H9 (cell line): ENCODE data around the gene ANO10. TPM values are rescaled to one million over a fixed set of nuclear protein-coding genes. Genes with fewer than 3 reads are reported as not detected.

Experiments
- DNase-seq: peaks from one replicate; pipeline ENCODE4 v3.0.0-alpha.2; 2017
- H2AFZ ChIP-seq: one replicate; pipeline ENCODE4 v1.6.1; 2013; ENCODE audit warnings: mild to moderate bottlenecking, low read length, control low read depth, moderate library complexity
- H2AK5ac ChIP-seq: 2 replicates; pipeline ENCODE4 v1.6.1; 2013; ENCODE audit warnings: low read length, control low read depth, mixed read lengths; ENCODE audit not compliant: insufficient read length
- H2BK120ac ChIP-seq: one replicate; pipeline ENCODE4 v1.6.1; 2013; ENCODE audit warnings: low read depth, mild to moderate bottlenecking, low read length, control low read depth, inconsistent platforms; ENCODE audit not compliant: poor library complexity, severe bottlenecking
- H2BK12ac ChIP-seq: 2 replicates; pipeline ENCODE4 v1.6.1; 2013; ENCODE audit warnings: low read length, control low read depth, mixed read lengths, low read depth; ENCODE audit not compliant: insufficient read length
- H2BK15ac ChIP-seq: 2 replicates; pipeline ENCODE4 v1.6.1; 2013; ENCODE audit warnings: low read depth, low read length, control low read depth
- H2BK20ac ChIP-seq: one replicate; pipeline ENCODE4 v1.6.1; 2013; ENCODE audit warnings: low read depth, mild to moderate bottlenecking, low read length, control low read depth, inconsistent platforms; ENCODE audit not compliant: poor library complexity, severe bottlenecking
- H2BK5ac ChIP-seq: 2 replicates; pipeline ENCODE4 v1.6.1; 2013; ENCODE audit warnings: low read length, control low read depth, mixed read lengths; ENCODE audit not compliant: insufficient read length
- H3K14ac ChIP-seq: 2 replicates; pipeline ENCODE4 v1.6.1; 2013; ENCODE audit warnings: low read length, control low read depth; ENCODE audit not compliant: insufficient read depth
- H3K18ac ChIP-seq: 2 replicates; pipeline ENCODE4 v1.6.1; 2013; ENCODE audit warnings: low read depth, mild to moderate bottlenecking, mixed read lengths, low read length, control low read depth; ENCODE audit not compliant: insufficient read length
- H3K23ac ChIP-seq: 2 replicates; pipeline ENCODE4 v1.6.1; 2013; ENCODE audit warnings: low read length, control low read depth, mixed read lengths, low read depth; ENCODE audit not compliant: insufficient read length
- H3K23me2 ChIP-seq: 2 replicates; pipeline ENCODE4 v1.6.1; 2013; ENCODE audit warnings: low read depth, mild to moderate bottlenecking, mixed read lengths, low read length, control low read depth; ENCODE audit not compliant: insufficient read length, poor library complexity, severe bottlenecking
- H3K27ac ChIP-seq: 2 replicates; pipeline ENCODE4 v1.5.1; 2013; ENCODE audit warnings: low read length, control low read depth, mixed read lengths, low read depth; ENCODE audit not compliant: insufficient read length
- H3K27me3 ChIP-seq: 2 replicates; pipeline ENCODE4 v1.6.1; 2013; ENCODE audit warnings: low read length, control low read depth, inconsistent platforms; ENCODE audit not compliant: insufficient read depth
- H3K4ac ChIP-seq: 2 replicates; pipeline ENCODE4 v1.6.1; 2013; ENCODE audit warnings: low read depth, mild to moderate bottlenecking, control low read depth, inconsistent platforms, low read length, moderate library complexity
- H3K4me1 ChIP-seq: 2 replicates; pipeline ENCODE4 v1.6.1; 2013; ENCODE audit warnings: low read length, control low read depth, inconsistent platforms; ENCODE audit not compliant: insufficient read depth
- H3K4me2 ChIP-seq: 2 replicates; pipeline ENCODE4 v1.6.1; 2013; ENCODE audit warnings: low read length, control low read depth, mixed read lengths; ENCODE audit not compliant: insufficient read length, insufficient read depth
- H3K56ac ChIP-seq: 2 replicates; pipeline ENCODE4 v1.6.1; 2013; ENCODE audit warnings: low read depth, mild to moderate bottlenecking, mixed read lengths, low read length, control low read depth; ENCODE audit not compliant: insufficient read length
- H3K79me1 ChIP-seq: 2 replicates; pipeline ENCODE4 v1.6.1; 2013; ENCODE audit warnings: low read depth, mild to moderate bottlenecking, moderate library complexity, low read length, control low read depth, inconsistent platforms; ENCODE audit not compliant: insufficient read depth, poor library complexity, severe bottlenecking
- H3K79me2 ChIP-seq: 2 replicates; pipeline ENCODE4 v1.6.1; 2013; ENCODE audit warnings: low read length, control low read depth, inconsistent platforms; ENCODE audit not compliant: insufficient read depth
- H3K9ac ChIP-seq: 2 replicates; pipeline ENCODE4 v1.6.1; 2013; ENCODE audit warnings: low read length, control low read depth, mixed read lengths; ENCODE audit not compliant: insufficient read length; ENCODE audit errors: extremely low read depth
- H3K9me3 ChIP-seq: one replicate; pipeline ENCODE4 v1.6.1; 2013; ENCODE audit warnings: low read depth, low read length, inconsistent platforms; ENCODE audit not compliant: control insufficient read depth
- H3T11ph ChIP-seq: one replicate; pipeline ENCODE4 v1.6.1; 2013; ENCODE audit warnings: mild to moderate bottlenecking, low read length, control low read depth, inconsistent platforms
- H4K20me1 ChIP-seq: one replicate; pipeline ENCODE4 v1.6.1; 2013; ENCODE audit not compliant: control insufficient read depth, insufficient read length, insufficient read depth
- H4K5ac ChIP-seq: 2 replicates; pipeline ENCODE4 v1.6.1; 2013; ENCODE audit warnings: low read depth, mild to moderate bottlenecking, mixed read lengths, low read length, control low read depth; ENCODE audit not compliant: insufficient read length
- H4K8ac ChIP-seq: replicated peaks from 2 replicates; pipeline ENCODE4 v1.6.1; 2013; ENCODE audit warnings: low read length, control low read depth, mixed read lengths, low read depth; ENCODE audit not compliant: insufficient read length
- H4K91ac ChIP-seq: 2 replicates; pipeline ENCODE4 v1.6.1; 2013; ENCODE audit warnings: low read depth, mild to moderate bottlenecking, moderate library complexity, mixed read lengths, low read length, control low read depth; ENCODE audit not compliant: insufficient read length
- H3K27ac Mint-ChIP-seq, 3 experiments: 2 replicates in 2 of 3; 3 replicates in 1 of 3; pipeline ENCODE4 v1.8.0; 2020 to 2021; ENCODE audit warnings: mixed read lengths in 3 of 3, mild to moderate bottlenecking in 1 of 3, moderate library complexity in 1 of 3
- H3K27me3 Mint-ChIP-seq: 2 replicates; pipeline ENCODE4 v1.8.0; 2021; ENCODE audit warnings: low read depth, mild to moderate bottlenecking, moderate library complexity, mixed read lengths
- H3K36me3 Mint-ChIP-seq, 3 experiments: 2 replicates in 2 of 3; 3 replicates in 1 of 3; pipeline ENCODE4 v1.8.0; 2020 to 2021; ENCODE audit warnings: low read depth in 3 of 3, mixed read lengths in 3 of 3; ENCODE audit not compliant: insufficient read depth in 1 of 3
- H3K4me1 Mint-ChIP-seq, 2 experiments: 2 replicates each; pipeline ENCODE4 v1.8.0; 2020; ENCODE audit warnings: mixed read lengths in 2 of 2
- H3K4me3 Mint-ChIP-seq, 2 experiments: 2 replicates in 1 of 2; 3 replicates in 1 of 2; pipeline ENCODE4 v1.8.0; 2020 to 2021; ENCODE audit warnings: mild to moderate bottlenecking in 2 of 2, mixed read lengths in 2 of 2, moderate library complexity in 1 of 2
- H3K9me3 Mint-ChIP-seq, 2 experiments: 2 replicates in 1 of 2; 3 replicates in 1 of 2; pipeline ENCODE4 v1.8.0; 2020; ENCODE audit warnings: mild to moderate bottlenecking in 2 of 2, mixed read lengths in 2 of 2, moderate library complexity in 1 of 2
- CTCF ChIP-seq: fragments of 200-600 bp; sonication (generic); conservative IDR thresholded peaks from 3 replicates; pipeline ENCODE4 v1.8.0; 2021; ENCODE audit warnings: antibody characterized with exemption, mild to moderate bottlenecking
- WGBS: extraction: QIAGEN DNeasy Blood & Tissue Kit; methylation state at CpG from one replicate; pipeline ENCODE4 v1.1.7; 2013; ENCODE audit warnings: missing lambda C conversion rate, low lambda C conversion rate, mixed read lengths; ENCODE audit not compliant: insufficient read length; ENCODE audit errors: extremely low coverage; 5-methylcytosine and 5-hydroxymethylcytosine counted together
- total RNA-seq: library from RNA; stranded (reverse); gene quantifications from 2 replicates; pipeline ENCODE4 v1.2.1, GENCODE V29; 2021

The ANO10 gene
- total RNA-seq, 1 experiment from 2014 or later: 38.7 TPM

- H3K9me3 ChIP-seq: no peaks in the 10 kb centered on the region
- no peak for DNase-seq
- H2BK5ac ChIP-seq: no peak overlapping the region
- H3K9ac ChIP-seq: no peak overlapping the region
- Mint-ChIP-seq H3K36me3 (peaks cover 3 to 15% (median 5%) of the 10 kb centered on the region in 3 experiments; a peak in 5 of 7 replicates), H3K4me1 (peaks cover 32 to 33% of the 10 kb centered on the region in 2 experiments), H3K9me3 (no peaks in the 10 kb centered on the region; a peak in 1 of 5 replicates), H3K27ac (no peak overlapping the region), H3K4me3 (no peak overlapping the region), H3K27me3 (peaks cover 1% of the 10 kb centered on the region; the same call in 1 of the 2 replicates)
- no peak overlapping the region for H3K14ac ChIP-seq
- no peak overlapping the region for H2BK12ac ChIP-seq
- no peak overlapping the region for H4K91ac ChIP-seq
- no CpG with 5 or more reads among the region's 6 CpGs for WGBS
- no peak overlapping the region for H3K18ac ChIP-seq
- H3K79me2 ChIP-seq: no peaks in the 10 kb centered on the region
- H2BK20ac ChIP-seq: no peak overlapping the region
- TF ChIP-seq CTCF: no peak
- no peaks in the 10 kb centered on the region for H3K23me2 ChIP-seq
- no peak overlapping the region for H3T11ph ChIP-seq
- H2AK5ac ChIP-seq: no peak overlapping the region
- H3K23ac ChIP-seq: no peak overlapping the region
- no peaks in the 10 kb centered on the region for H3K27me3 ChIP-seq
- H2AFZ ChIP-seq: no peak overlapping the region
- no peak overlapping the region for H3K4ac ChIP-seq
- H2BK15ac ChIP-seq: no peak overlapping the region
- no peak overlapping the region for H3K27ac ChIP-seq
- H3K79me1 ChIP-seq: no peaks in the 10 kb centered on the region
- H3K4me2 ChIP-seq: no peak overlapping the region
- H3K56ac ChIP-seq: no peak overlapping the region
- H4K8ac ChIP-seq: no peak overlapping the region
- H2BK120ac ChIP-seq: no peak overlapping the region
- peaks cover 7% of the 10 kb centered on the region; the same call in 1 of the 2 replicates for H3K4me1 ChIP-seq
- H4K5ac ChIP-seq: no peak overlapping the region
- H4K20me1 ChIP-seq: no peaks in the 10 kb centered on the region
Measured at GRCh38 chr3:43370293-43370980, 251.4 kb downstream of the ANO10 start.
